Islet of Langerhans (tissue), 1 donor: Measurements from ENCODE around the gene DCST1.

Source experiments
- FAIRE-seq: peaks from one replicate; lab custom pipeline; 2011; peaks lifted over from hg19 to GRCh38; lab: Jason Lieb, UNC

The DCST1 gene

GRCh38 chr1:155012776-155013602, 20.6 kb upstream of the DCST1 start:
- FAIRE-seq = no peak

GRCh38 chr1:155013632-155014031, 20.0 kb upstream of the DCST1 start:
- FAIRE-seq = no peak

GRCh38 chr1:155014709-155015508, 18.7 kb upstream of the DCST1 start:
- no peak for FAIRE-seq

GRCh38 chr1:155015527-155016230, 17.9 kb upstream of the DCST1 start:
- no peak for FAIRE-seq

DNA sequence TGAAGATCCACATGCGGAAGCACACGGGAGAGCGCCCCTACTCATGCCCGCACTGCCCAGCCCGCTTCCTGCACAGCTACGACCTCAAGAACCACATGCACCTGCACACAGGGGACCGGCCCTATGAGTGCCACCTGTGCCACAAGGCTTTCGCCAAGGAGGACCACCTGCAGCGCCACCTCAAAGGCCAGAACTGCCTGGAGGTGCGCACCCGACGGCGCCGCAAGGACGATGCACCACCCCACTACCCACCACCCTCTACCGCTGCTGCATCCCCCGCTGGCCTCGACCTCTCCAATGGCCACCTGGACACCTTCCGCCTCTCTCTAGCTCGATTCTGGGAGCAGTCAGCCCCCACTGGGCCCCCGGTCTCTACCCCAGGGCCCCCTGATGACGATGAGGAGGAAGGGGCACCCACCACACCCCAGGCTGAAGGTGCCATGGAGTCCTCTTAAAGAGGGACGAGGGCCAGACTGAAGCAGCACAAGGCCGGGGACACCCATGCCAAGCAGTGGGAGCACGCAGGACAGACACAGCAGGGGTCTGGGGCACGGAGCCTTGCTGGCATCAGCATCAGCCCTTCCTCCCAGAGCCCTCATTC, 17.3 kb upstream of the DCST1 start:
- no peak for FAIRE-seq

GRCh38 chr1:155017041-155017945, 16.3 kb upstream of the DCST1 start:
- no peak for FAIRE-seq

GRCh38 chr1:155017946-155018316, 15.7 kb upstream of the DCST1 start:
- FAIRE-seq = no peak

GRCh38 chr1:155018617-155019348, 14.8 kb upstream of the DCST1 start:
- no peak for FAIRE-seq

GRCh38 chr1:155019377-155020245, 14.0 kb upstream of the DCST1 start:
- FAIRE-seq = no peak

DNA sequence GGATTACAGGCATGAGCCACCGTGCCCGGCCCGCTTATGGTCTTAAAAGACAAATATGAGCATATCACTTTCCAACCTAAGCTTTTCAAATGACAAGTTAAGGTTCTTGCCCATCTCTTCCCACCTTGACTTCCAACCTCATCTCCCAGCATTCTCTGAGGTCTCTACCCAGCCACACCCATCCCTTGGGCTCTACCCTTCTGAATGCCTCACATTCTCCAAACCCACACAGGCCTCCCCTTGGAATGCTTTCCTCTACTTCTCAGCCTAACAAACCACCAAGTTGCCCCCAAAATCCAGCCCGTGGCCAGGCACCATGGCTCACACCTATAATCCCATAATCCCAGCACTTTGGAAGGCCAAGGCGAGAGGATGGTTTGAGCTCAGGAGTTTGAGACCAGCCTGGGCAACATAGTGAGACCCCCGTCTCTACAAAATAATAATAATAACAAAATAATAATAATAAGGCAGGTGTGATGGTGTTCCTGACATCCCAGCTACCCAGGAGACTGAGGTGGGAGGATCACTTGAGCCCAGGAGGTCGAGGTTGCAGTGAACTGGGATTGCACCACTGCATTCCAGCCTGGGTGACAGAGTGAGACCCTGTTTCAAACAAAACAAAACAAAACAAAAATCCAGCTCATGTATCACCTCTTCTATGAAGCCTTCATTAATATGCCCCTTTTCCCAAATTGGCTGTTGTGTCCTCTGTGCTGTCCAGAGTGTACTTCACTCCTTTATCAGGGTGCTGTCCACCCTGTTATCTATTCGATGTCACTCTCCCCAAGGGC, 11.3 kb upstream of the DCST1 start:
- no peak for FAIRE-seq

- FAIRE-seq = no peak
Measured at GRCh38 chr1:155022927-155023236, 10.7 kb upstream of the DCST1 start.

DNA sequence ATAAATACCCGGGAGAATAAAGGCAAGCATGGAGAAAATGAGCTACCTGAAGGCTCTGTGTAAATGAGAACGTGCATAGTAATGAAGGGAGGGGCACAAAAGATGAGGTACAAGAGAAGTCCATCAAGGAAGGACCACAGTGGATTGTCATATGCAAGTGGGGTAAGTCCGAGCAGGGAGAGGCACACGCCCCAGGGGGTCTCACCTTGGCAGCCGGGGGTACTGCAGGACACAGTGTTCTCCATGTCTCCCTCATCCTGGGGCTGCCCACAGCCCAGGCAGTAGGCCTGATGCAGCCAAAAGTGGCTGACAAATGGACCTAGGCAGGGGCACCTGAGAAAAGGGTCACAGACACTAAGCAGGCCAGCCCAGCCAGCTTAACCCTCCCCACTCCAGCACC, 10.0 kb upstream of the DCST1 start:
- FAIRE-seq = no peak

DNA sequence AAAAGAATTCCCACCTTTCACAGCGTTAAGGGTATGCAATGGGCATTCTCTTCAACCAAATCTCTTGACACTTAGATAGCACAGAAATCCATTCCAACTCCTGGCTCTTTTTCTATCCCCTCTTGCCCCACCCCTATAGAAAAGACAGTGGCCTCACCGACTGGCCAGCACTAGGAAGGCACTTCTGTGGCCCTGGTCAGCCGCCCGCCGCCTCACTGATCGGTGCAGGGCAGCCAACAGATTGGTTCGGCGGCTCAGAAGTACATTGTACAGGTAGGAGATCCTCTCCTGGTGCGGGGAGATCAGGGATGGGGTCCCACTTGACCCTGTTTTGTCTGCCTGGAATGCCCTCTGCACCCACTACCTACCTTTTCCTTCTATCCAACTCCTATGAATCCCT, 9.3 kb upstream of the DCST1 start:
- FAIRE-seq = no peak

- FAIRE-seq = no peak
Measured at GRCh38 chr1:155026154-155026553, 7.5 kb upstream of the DCST1 start.

DNA sequence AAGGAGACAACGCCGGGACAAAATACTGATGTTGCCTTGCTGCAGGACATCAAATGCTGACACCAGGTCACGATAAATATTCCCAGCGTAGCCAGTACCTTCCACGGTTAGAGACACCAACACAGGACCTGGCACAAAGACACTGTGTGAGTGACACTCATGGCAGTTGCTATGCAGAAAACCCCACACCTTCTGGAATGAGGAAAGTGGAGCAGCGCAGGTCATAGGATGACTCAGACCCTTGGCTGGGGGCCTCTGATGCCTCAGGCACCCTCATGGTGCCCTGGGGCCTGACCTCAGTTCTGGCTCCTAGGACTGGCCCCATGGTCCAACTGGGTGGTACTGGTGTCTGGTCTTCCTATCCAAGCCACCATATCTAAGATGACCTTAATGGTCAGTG, 7.0 kb upstream of the DCST1 start:
- FAIRE-seq = no peak

GRCh38 chr1:155029513-155030242, 3.9 kb upstream of the DCST1 start:
- FAIRE-seq = no peak

DNA sequence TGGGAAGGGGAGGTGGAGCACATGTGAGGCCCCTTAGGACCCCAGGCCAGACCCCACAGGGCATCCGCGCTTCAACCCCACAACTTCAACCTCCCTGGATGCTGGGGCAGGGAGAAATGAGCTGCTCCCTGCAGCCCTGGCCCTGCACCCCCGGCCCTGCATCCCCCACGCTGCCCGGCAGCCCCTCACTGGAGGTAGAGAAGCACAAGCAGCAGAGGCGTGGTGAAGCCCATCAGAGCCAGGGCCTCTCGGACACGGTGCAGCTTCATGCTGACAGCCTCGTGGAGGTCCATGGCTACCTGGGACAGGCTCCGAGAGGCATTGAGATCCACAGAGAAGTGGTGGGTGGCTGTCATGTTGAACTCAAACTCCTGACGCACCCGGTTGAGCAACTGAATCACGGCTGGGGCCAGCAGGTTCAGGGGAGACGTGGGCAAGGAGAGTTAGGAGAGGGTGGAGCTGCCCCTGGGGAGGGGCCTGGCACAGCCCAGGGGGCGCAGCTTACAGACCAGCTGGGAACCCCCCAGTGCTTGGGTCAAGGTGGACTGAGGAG, 3.3 kb upstream of the DCST1 start:
- FAIRE-seq = no peak

DNA sequence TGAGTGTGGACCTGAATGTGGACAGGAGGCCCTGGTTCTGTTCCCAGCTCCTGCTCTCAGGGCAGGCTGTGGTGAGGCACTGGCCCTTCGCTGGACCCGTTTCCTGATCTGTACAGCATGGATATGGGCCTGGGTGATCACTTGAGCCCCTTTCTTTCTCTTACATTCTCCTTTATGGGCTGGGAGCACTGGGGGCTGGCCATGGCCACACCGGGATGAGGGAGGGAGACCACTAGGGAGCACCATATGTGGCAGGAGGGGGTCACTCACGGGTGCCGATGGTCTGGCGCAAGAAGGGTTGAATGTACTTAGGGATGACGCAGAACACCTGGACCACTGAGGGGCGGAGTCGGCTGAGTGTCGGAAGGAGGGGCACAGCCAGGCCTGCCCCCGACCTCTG, 2.7 kb upstream of the DCST1 start:
- FAIRE-seq = no peak
